ENCODE results near the gene TAF1B. TPM values are rescaled to one million over a fixed set of nuclear protein-coding genes. Genes with fewer than 3 reads are reported as not detected.

TAF1B gene
- total RNA-seq, 1 experiment from 2014 or later, result 58.6 TPM

DNA sequence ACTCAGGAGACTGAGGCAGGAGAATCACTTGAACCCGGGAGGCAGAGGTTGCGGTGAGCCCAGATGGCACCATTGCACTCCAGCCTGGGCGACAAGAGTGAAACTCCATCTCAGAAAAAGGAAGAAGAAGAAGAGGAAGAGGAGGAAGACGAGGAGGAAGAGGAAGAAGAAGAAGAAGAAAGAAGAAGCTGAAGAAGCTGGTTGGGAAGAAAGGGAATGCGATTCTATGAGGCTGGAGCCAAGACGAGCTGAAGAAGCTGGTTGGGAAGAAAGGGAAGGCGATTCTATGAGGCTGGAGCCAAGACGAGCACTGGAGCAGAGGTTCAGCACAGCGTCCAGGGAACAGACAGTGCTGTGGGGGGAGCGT, 30.3 kb upstream of the TAF1B start:
- H3K4me3 ChIP-seq (ENCODE audit: low read length), result no peak overlapping the region
- H3K9me3 ChIP-seq (ENCODE audit: low read length), result no peaks in the 10 kb centered on the region
- H3K9me2 ChIP-seq (replicated peaks; ENCODE audit: insufficient read depth, low read length), result no peaks in the 10 kb centered on the region
- H3K27me3 ChIP-seq (ENCODE audit: low read length), result no peaks in the 10 kb centered on the region
- H3K9ac ChIP-seq (ENCODE audit: low read length), result no peak overlapping the region
- H3K79me2 ChIP-seq (ENCODE audit: low read length), result no peaks in the 10 kb centered on the region
- H3K4me1 ChIP-seq (ENCODE audit: low read length), result no peaks in the 10 kb centered on the region
- no peak overlapping the region for H3K4me2 ChIP-seq (ENCODE audit: low read depth, low read length, poor library complexity, severe bottlenecking)
- H3K36me3 ChIP-seq (ENCODE audit: insufficient read depth, low read length), result no peaks in the 10 kb centered on the region
- no peaks in the 10 kb centered on the region for H4K20me1 ChIP-seq (ENCODE audit: insufficient read depth, low read depth, low read length)
- no peak overlapping the region for H2AFZ ChIP-seq (ENCODE audit: low read length)
- DNase-seq, result no peak
- H3K27ac ChIP-seq (ENCODE audit: low read length), result no peak overlapping the region

DNA sequence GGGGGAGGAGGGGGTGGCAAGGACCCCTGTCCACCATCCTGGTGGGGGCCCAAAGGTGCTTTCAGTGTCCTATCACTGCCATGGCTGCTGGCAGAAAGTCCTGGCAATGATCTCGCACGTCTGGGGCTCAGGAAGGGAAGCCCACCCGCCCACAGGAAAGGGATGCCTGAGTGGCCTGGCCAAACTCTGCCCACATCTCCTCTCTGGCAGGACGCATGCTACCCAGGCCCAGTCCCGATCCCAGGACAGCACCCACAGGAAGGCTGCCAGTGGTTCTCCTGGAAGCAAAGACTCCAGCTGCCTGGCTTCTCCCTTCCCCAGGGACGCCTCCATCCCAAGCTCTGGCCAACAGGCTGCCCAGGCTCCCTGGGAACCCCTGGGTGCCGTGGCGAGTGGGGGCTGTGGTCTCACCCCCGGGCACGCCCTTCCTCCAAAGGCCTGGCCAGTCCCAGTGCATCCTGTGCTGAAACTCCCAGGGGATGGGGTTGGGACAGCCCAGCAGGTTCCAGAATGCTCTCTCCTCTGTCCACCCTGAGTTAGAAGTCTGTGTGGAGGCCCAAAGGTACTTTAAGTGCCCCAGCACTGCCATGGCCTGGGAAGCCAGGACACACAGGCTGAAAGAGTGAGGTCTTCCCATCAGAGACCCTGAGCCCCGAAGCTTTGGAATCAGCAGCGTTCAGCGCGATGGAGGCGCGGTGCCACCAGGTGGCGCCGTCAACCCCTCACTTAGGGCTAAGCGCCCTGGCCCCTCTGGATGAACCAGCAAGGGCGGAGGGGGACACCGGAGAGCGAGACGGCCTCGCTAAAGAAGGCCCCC, 29.8 kb upstream of the TAF1B start:
- Histone ChIP-seq H2AFZ (ENCODE audit: low read length) (no peak overlapping the region), H3K4me1 (ENCODE audit: low read length) (no peaks in the 10 kb centered on the region), H3K9me2 (replicated peaks; ENCODE audit: insufficient read depth, low read length) (no peaks in the 10 kb centered on the region), H3K9me3 (ENCODE audit: low read length) (no peaks in the 10 kb centered on the region), H3K27me3 (ENCODE audit: low read length) (no peaks in the 10 kb centered on the region), H3K79me2 (ENCODE audit: low read length) (no peaks in the 10 kb centered on the region), H3K36me3 (ENCODE audit: insufficient read depth, low read length) (no peaks in the 10 kb centered on the region), H4K20me1 (ENCODE audit: insufficient read depth, low read depth, low read length) (no peaks in the 10 kb centered on the region), H3K27ac (ENCODE audit: low read length) (no peak overlapping the region), H3K4me2 (ENCODE audit: low read depth, low read length, poor library complexity, severe bottlenecking) (no peak overlapping the region), H3K4me3 (ENCODE audit: low read length) (no peak overlapping the region), H3K9ac (ENCODE audit: low read length) (no peak overlapping the region)
- DNase-seq, result peak; percentile 83

DNA sequence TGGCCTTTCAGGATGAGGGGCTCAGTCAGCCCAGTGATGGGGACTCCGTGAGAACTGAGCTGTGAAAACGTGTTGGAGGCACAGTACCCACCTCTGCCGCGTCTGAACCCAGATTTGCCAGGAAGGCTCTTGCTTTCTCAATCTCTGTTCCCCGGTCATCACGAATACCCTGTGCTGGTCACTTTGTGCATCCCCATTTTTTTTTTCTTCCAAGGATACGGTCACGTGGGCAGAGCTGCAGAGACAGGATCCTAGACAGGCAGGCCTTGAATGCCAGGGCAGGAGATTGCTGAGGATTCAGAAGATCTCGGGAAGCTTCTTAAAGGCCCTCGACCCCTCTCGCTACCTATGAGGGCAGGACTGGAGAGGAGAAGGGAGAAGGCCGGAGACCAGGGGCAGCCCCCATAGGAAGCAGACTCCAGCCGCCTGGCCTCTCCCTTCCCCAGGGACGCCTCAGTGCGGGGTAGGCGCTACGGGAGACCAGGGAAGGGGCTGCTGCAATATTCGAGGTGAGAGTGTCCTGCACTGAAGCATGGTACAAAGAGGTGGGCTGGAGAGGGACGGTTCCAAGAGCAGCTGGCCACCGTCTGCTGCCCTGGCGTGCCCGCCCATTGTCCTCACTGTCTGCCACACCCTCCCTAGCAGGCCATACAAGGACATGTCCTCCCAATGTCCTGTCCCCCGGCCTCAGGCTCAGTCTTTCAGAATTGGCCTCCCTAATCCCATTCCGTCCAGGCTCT, 29.0 kb upstream of the TAF1B start:
- no peaks in the 10 kb centered on the region for H3K36me3 ChIP-seq (ENCODE audit: insufficient read depth, low read length)
- H3K27ac ChIP-seq (ENCODE audit: low read length), result no peak overlapping the region
- DNase-seq, result peak; percentile 33
- H3K4me1 ChIP-seq (ENCODE audit: low read length), result no peaks in the 10 kb centered on the region
- H2AFZ ChIP-seq (ENCODE audit: low read length), result no peak overlapping the region
- H3K27me3 ChIP-seq (ENCODE audit: low read length), result no peaks in the 10 kb centered on the region
- H3K4me3 ChIP-seq (ENCODE audit: low read length), result no peak overlapping the region
- no peaks in the 10 kb centered on the region for H3K79me2 ChIP-seq (ENCODE audit: low read length)
- no peaks in the 10 kb centered on the region for H4K20me1 ChIP-seq (ENCODE audit: insufficient read depth, low read depth, low read length)
- no peak overlapping the region for H3K4me2 ChIP-seq (ENCODE audit: low read depth, low read length, poor library complexity, severe bottlenecking)
- H3K9me3 ChIP-seq (ENCODE audit: low read length), result no peaks in the 10 kb centered on the region
- no peaks in the 10 kb centered on the region for H3K9me2 ChIP-seq (replicated peaks; ENCODE audit: insufficient read depth, low read length)
- no peak overlapping the region for H3K9ac ChIP-seq (ENCODE audit: low read length)

DNA sequence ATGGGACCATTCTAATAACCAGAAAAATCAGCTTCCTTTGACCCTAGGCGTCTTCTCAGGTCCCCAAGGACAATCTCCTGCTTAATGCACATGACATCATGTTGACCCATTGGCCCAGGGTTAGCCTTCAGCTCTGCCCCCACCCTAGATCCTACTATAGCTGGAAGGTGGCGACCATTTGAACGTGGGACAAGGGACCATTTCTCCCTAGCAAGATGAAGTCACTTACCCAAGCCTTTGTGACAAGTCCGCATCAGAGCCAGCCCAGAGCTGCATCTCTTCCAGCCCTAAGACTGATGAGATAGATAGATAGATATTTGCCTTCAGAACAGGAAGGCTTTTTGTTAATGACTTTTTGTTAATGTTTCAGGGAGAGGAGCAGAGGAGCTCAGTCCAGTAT, 28.2 kb upstream of the TAF1B start:
- H3K4me1 ChIP-seq (ENCODE audit: low read length), result no peaks in the 10 kb centered on the region
- H3K9me2 ChIP-seq (replicated peaks; ENCODE audit: insufficient read depth, low read length), result no peaks in the 10 kb centered on the region
- H3K79me2 ChIP-seq (ENCODE audit: low read length), result no peaks in the 10 kb centered on the region
- H3K36me3 ChIP-seq (ENCODE audit: insufficient read depth, low read length), result no peaks in the 10 kb centered on the region
- H3K9me3 ChIP-seq (ENCODE audit: low read length), result no peaks in the 10 kb centered on the region
- H3K4me3 ChIP-seq (ENCODE audit: low read length), result no peak overlapping the region
- H4K20me1 ChIP-seq (ENCODE audit: insufficient read depth, low read depth, low read length), result no peaks in the 10 kb centered on the region
- peak; percentile 37 for DNase-seq
- H3K4me2 ChIP-seq (ENCODE audit: low read depth, low read length, poor library complexity, severe bottlenecking), result no peak overlapping the region
- no peak overlapping the region for H2AFZ ChIP-seq (ENCODE audit: low read length)
- no peak overlapping the region for H3K9ac ChIP-seq (ENCODE audit: low read length)
- H3K27ac ChIP-seq (ENCODE audit: low read length), result no peak overlapping the region
- H3K27me3 ChIP-seq (ENCODE audit: low read length), result no peaks in the 10 kb centered on the region

DNA sequence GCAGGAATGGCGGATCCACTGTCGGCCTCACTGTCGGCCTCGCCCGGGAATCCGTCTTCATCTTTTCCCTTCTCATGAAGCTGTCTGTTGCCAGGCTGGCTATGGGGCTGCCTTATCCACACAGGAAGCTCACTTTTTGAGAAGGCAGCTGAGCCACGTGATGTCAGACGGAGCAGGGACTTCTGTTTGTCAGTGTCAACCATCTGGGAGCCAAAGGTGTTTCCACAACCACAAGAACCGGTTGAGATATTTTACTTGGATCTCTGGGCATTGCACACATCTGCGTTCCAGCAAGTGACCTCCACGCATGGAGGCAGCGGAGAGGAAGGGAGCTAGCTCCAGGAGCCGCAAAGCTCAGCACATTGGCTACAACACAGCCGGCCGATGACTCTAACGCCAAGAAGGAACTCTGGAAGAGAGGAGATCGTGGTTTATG, 27.4 kb upstream of the TAF1B start:
- H3K36me3 ChIP-seq (ENCODE audit: insufficient read depth, low read length), result no peaks in the 10 kb centered on the region
- no peak overlapping the region for H3K9ac ChIP-seq (ENCODE audit: low read length)

DNA sequence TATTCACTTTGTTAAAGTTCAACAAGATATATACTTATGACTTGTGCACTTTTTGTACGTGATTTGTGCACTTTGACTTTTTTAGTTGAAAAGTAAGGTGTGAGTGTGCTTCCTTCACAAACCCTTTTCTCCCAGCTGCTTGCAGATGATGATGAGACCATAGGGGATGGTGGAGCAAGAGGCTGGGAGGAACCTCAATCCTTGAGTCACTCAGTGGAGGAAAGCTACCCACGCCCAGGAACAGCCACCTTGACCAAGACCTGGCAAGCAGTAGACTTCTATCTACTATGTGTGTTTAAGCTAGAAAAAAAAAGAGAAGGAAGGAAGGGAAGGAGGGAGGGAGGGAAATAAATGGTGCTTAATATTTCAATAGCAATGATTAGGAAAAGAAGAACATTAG, 25.2 kb upstream of the TAF1B start:
- Histone ChIP-seq H3K27me3 (ENCODE audit: low read length) (no peaks in the 10 kb centered on the region), H3K9me2 (replicated peaks; ENCODE audit: insufficient read depth, low read length) (no peaks in the 10 kb centered on the region)

More for the DNA sequence above, 27.4 kb upstream of the TAF1B start:
- H3K4me1 ChIP-seq (ENCODE audit: low read length), result no peaks in the 10 kb centered on the region
- H3K9me2 ChIP-seq (replicated peaks; ENCODE audit: insufficient read depth, low read length), result no peaks in the 10 kb centered on the region
- no peak overlapping the region for H2AFZ ChIP-seq (ENCODE audit: low read length)
- no peak for DNase-seq
- H3K27me3 ChIP-seq (ENCODE audit: low read length), result no peaks in the 10 kb centered on the region
- no peaks in the 10 kb centered on the region for H3K9me3 ChIP-seq (ENCODE audit: low read length)
- no peak overlapping the region for H3K4me2 ChIP-seq (ENCODE audit: low read depth, low read length, poor library complexity, severe bottlenecking)
- no peak overlapping the region for H3K27ac ChIP-seq (ENCODE audit: low read length)
- H3K79me2 ChIP-seq (ENCODE audit: low read length), result no peaks in the 10 kb centered on the region
- no peak overlapping the region for H3K4me3 ChIP-seq (ENCODE audit: low read length)
- H4K20me1 ChIP-seq (ENCODE audit: insufficient read depth, low read depth, low read length), result no peaks in the 10 kb centered on the region

DNA sequence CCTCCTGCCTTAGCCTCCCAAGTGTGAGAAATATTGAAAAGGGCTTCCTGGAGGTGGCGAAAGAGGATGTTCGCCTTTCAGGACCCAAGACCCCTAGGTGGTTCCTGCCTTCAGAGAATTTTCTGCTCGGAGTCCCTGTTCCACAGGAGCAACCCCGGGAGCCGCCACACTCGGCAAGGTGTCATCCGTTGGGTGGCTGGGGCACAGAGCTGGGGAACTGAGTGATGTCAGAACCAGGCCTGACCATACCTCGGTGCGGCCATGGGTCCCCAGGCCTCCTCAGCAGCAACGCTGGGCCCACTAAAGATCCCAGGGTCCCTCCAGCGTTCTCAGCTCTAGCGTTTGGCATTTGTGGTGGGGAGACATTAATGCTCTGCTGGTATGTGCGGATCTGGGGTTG, 23.7 kb upstream of the TAF1B start:
- no peak overlapping the region for H3K4me2 ChIP-seq (ENCODE audit: low read depth, low read length, poor library complexity, severe bottlenecking)

More for the DNA sequence above, 25.2 kb upstream of the TAF1B start:
- Histone ChIP-seq H3K79me2 (ENCODE audit: low read length) (no peaks in the 10 kb centered on the region), H3K9ac (ENCODE audit: low read length) (no peak overlapping the region), H3K36me3 (ENCODE audit: insufficient read depth, low read length) (no peaks in the 10 kb centered on the region), H3K4me2 (ENCODE audit: low read depth, low read length, poor library complexity, severe bottlenecking) (no peak overlapping the region), H4K20me1 (ENCODE audit: insufficient read depth, low read depth, low read length) (no peaks in the 10 kb centered on the region), H3K27ac (ENCODE audit: low read length) (no peak overlapping the region), H2AFZ (ENCODE audit: low read length) (no peak overlapping the region), H3K4me1 (ENCODE audit: low read length) (no peaks in the 10 kb centered on the region), H3K9me3 (ENCODE audit: low read length) (no peaks in the 10 kb centered on the region), H3K4me3 (ENCODE audit: low read length) (no peak overlapping the region)
- peak; percentile 23 for DNase-seq

More for the DNA sequence above, 23.7 kb upstream of the TAF1B start:
- no peaks in the 10 kb centered on the region for H4K20me1 ChIP-seq (ENCODE audit: insufficient read depth, low read depth, low read length)
- H3K9me2 ChIP-seq (replicated peaks; ENCODE audit: insufficient read depth, low read length), result no peaks in the 10 kb centered on the region
- no peak overlapping the region for H2AFZ ChIP-seq (ENCODE audit: low read length)
- no peak overlapping the region for H3K27ac ChIP-seq (ENCODE audit: low read length)
- no peak overlapping the region for H3K4me3 ChIP-seq (ENCODE audit: low read length)
- no peaks in the 10 kb centered on the region for H3K27me3 ChIP-seq (ENCODE audit: low read length)
- no peaks in the 10 kb centered on the region for H3K9me3 ChIP-seq (ENCODE audit: low read length)
- H3K4me1 ChIP-seq (ENCODE audit: low read length), result no peaks in the 10 kb centered on the region
- no peak for DNase-seq
- H3K36me3 ChIP-seq (ENCODE audit: insufficient read depth, low read length), result no peaks in the 10 kb centered on the region
- H3K9ac ChIP-seq (ENCODE audit: low read length), result no peak overlapping the region
- no peaks in the 10 kb centered on the region for H3K79me2 ChIP-seq (ENCODE audit: low read length)
